Stimulated activated CD8-positive, alpha-beta memory T cell treated with anti-CD3 and anti-CD28 coated beads, Interleukin-7, amount 100 ng/mL, for 1 hour (primary cell): Measurements from ENCODE around the gene CNTNAP2.

Experiments used
- DNase-seq, 2 donors: peaks; one replicate each; pipeline ENCODE4 v3.0.0-alpha.2; 2020; ENCODE audit warnings: low read depth in 2 of 2

The CNTNAP2 gene

GRCh38 chr7:148255333-148255732, 2138.7 kb downstream of the CNTNAP2 start:
- DNase-seq, result no peak

GRCh38 chr7:148256433-148256832, 2139.8 kb downstream of the CNTNAP2 start:
- no peak for DNase-seq

GRCh38 chr7:148260599-148260998, 2144.0 kb downstream of the CNTNAP2 start:
- no peak for DNase-seq

- no peak for DNase-seq
Observed at GRCh38 chr7:148261523-148261922, 2144.9 kb downstream of the CNTNAP2 start.

- no peak for DNase-seq
Observed at GRCh38 chr7:148261996-148262688, 2145.5 kb downstream of the CNTNAP2 start.

GRCh38 chr7:148262721-148263229, 2146.2 kb downstream of the CNTNAP2 start:
- peak; percentile 14 to 47 for DNase-seq

GRCh38 chr7:148264933-148265557, 2148.4 kb downstream of the CNTNAP2 start:
- no peak for DNase-seq

- DNase-seq, result no peak
Observed at GRCh38 chr7:148265896-148266295, 2149.3 kb downstream of the CNTNAP2 start.

GRCh38 chr7:148266795-148267194, 2150.2 kb downstream of the CNTNAP2 start:
- no peak for DNase-seq

GRCh38 chr7:148270576-148270975, 2154.0 kb downstream of the CNTNAP2 start:
- no peak for DNase-seq

GRCh38 chr7:148274118-148274517, 2157.5 kb downstream of the CNTNAP2 start:
- no peak for DNase-seq

- no peak for DNase-seq
Observed at GRCh38 chr7:148275359-148275890, 2158.8 kb downstream of the CNTNAP2 start.

- no peak for DNase-seq
Observed at GRCh38 chr7:148276314-148277041, 2159.9 kb downstream of the CNTNAP2 start.

- no peak for DNase-seq
Observed at GRCh38 chr7:148277042-148277660, 2160.6 kb downstream of the CNTNAP2 start.

- no peak for DNase-seq
Observed at GRCh38 chr7:148286150-148286549, 2169.5 kb downstream of the CNTNAP2 start.

GRCh38 chr7:148287538-148287937, 2170.9 kb downstream of the CNTNAP2 start:
- DNase-seq, result no peak

GRCh38 chr7:148288592-148289151, 2172.1 kb downstream of the CNTNAP2 start:
- DNase-seq, result no peak

GRCh38 chr7:148289630-148290029, 2173.0 kb downstream of the CNTNAP2 start:
- DNase-seq, result no peak

GRCh38 chr7:148290538-148290937, 2173.9 kb downstream of the CNTNAP2 start:
- DNase-seq, result no peak

- DNase-seq, result no peak
Observed at GRCh38 chr7:148291799-148292198, 2175.2 kb downstream of the CNTNAP2 start.

GRCh38 chr7:148296994-148297644, 2180.5 kb downstream of the CNTNAP2 start:
- no peak for DNase-seq
